SK-N-MC (cell line): ENCODE data around the gene FOXL2.

Source experiments
- EZH2 ChIP-seq: fragments of 200-600 bp; sonication (generic); IDR thresholded peaks from one replicate; pipeline ENCODE4 v1.6.1; 2017; ENCODE audit warnings: antibody characterized with exemption
- POLR2AphosphoS5 ChIP-seq: IDR thresholded peaks from 2 replicates; pipeline ENCODE4 v1.6.1; 2012; ENCODE audit warnings: mild to moderate bottlenecking, low read depth, low read length, borderline replicate concordance

- TF ChIP-seq EZH2 (peak; percentile 81), POLR2AphosphoS5 (no peak)
These were observed 7.9 kb downstream of the FOXL2 start for GRCh38 chr3:138938877-138939560.
